NCI-H1105 (cell line): ENCODE measurements around the gene TAF15.
A peak's percentile ranks its signal among the peaks of the same experiment; 100 is the strongest.

Experiments
- DNase-seq: peaks from one replicate; lab custom pipeline; 2025; lab: John Stamatoyannopoulos, UW

Gene TAF15

DNA sequence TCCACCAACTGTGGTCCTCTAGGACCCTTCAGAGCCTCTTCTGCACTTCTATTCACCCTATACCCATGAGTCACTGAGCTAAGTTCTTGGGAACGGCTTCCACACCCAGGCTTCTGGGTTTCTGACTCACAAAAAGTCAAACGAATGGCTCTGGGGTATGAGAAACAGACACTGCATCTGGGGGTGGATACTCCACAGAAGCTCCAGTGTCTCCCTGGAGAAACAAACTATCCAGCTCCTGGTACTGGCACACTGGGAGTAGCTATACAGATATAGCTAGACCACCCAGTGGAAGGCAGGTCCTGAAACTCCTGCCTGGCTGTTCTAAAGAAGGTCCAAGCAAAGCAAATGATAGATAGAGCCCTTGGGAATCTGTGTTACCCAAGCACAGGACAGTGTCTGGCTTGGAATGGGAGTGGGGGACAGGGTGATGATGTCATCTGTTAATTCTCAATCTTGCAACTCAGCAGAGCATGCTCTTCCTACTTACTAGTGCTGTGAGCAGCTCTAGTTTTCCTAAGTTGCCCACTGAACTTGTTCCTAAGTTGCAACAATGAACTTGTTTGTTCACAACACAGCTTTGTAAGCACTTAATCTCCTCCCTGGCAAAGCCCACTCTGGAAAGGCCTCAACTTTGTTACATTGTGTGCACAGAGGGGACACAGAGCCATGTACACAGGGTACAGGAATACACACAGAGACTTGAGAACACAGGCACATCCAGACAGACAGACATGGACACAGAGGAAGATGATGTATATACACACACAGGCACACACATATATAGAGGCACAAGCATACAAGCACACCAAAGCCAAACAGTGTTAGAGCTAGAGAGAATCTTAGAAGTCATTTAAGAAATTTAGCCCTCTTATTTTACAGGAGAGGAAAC lies 20.6 kb upstream of the TAF15 start:
- no peak for DNase-seq

GRCh38 chr17:35790841-35791240 lies 18.4 kb upstream of the TAF15 start:
- DNase-seq = no peak

DNA sequence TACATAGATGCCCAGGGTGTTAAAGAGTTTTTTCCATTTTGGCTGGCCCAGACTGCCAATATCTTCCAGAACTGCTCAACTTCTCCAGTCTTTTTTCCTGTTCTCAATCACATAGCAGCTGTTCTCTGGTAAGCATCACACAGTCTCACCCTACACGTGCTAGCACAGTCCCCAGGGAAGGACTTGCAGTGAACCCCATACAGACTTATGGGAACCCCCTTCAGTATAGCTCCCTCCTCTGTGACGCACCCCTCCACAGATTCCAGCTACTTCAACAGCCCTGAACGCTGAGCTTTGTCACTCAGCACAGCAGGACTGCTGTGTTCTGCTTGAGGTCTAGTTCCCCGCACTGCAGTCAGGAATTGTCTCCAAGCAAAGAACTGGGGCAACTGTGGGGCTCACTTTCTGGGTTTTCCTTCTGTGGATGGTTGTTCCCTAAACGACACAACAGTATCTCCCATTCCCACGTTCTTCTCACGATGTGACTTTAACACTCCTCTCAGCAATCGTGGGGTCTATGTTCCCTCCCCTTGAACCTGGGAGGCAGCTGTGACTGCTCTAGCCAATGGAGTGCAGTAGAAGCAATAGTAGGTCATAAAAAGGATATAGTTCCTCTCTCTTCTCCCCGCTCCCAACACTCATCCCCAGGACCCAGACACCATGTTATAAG lies 17.5 kb upstream of the TAF15 start:
- DNase-seq = no peak

DNA sequence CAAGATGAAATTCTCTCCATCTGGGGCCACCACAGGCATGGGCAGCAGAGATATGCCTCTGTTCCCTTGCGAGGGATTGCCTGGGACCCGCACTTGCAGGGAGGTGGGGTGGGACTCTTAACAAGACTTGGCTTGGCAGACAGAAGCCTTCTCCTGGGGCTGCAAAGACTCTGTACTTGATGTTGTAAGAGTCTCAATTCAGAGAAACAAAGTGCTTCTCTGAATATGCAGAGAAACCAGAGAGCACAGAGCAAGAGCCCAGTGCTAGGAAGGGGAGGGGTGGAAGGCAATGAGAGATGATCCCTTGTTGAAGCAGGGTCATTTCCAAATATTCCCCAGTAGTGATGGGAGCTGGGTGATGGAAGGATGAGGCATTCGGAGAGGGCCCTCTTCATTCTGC lies 16.0 kb upstream of the TAF15 start:
- DNase-seq = no peak

GRCh38 chr17:35795007-35795870 lies 14.0 kb upstream of the TAF15 start, which contains the start of gene MMP28:
TSS of gene MMP28 (minus strand) at chr17:35795641. CDS start at chr17:35795377, 264 bp downstream.
- DNase-seq = peak; percentile 33

DNA sequence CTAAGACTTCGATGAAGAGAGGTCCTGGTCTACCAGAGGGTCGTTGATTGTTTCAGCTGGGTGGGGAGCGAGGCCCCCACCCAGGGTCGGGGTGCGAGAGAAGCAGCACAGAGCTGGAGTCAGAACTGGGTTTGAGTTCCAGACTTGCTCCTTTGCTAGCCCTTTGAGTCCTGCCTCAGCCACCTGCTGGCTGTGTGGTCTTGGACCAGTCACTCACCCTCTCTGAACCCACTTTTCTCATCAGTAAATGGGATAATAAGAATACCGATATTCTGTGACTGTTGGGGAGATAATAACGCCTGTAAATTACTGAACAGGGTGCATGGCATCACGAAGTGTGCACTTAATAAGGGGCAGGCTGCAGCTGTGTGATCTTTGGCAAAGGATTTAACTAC lies 13.4 kb upstream of the TAF15 start:
- DNase-seq = no peak

DNA sequence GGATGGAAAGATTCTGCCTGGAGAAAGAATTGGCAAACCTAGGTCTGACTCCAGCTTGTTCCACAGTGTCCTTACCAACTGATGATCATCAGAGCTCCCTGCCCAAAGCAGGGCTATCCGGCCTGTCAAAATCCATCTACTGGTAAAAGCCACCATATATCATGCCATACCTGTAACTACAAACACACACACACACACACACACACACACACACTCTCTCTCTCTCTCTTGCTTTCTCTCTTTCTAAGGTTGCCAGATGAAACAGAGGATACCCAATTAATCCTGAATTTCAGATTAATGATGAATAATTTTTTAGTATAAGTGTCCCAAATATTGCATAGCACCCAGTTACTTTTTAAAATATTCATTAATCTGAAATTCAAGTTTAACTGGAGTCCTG lies 12.3 kb upstream of the TAF15 start:
- DNase-seq = no peak

DNA sequence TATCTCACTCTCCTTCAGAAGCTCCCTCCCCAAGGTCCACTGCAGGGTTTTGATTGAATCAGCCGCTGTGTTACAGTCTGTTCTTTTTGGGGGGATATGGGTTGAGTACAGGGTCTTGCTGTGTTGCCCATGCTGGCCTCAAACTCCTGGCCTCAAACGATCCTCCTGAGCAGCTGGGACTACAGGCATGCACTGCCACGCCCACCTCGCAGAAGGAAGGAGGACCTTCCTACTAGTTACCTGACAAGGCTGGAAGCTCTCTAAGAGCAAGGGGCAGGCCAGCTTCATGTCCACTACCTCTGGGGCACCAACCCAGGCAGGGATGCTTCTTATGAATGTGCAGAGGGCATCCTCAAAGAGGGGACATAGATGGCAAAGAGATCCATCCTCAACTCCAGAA lies 11.9 kb upstream of the TAF15 start:
- no peak for DNase-seq

DNA sequence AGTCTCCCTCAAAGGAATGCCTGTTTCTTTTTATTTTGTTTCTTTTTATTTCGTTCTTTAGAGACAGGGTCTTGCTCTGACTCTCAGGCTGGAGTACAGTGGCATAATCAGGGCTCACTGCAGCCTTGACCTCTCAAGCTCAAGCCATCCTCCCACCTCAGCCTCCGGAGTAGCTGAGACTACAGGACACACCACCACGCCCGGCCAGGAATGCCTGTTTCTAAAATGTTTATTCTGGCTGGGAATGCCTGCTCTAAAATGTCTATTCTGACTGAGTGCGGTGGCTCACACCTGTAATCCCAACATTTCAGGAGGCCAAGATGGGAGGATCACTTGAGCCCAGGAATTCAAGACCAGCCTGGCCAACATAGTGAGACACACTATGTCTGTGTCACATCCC lies 11.4 kb upstream of the TAF15 start:
- no peak for DNase-seq

DNA sequence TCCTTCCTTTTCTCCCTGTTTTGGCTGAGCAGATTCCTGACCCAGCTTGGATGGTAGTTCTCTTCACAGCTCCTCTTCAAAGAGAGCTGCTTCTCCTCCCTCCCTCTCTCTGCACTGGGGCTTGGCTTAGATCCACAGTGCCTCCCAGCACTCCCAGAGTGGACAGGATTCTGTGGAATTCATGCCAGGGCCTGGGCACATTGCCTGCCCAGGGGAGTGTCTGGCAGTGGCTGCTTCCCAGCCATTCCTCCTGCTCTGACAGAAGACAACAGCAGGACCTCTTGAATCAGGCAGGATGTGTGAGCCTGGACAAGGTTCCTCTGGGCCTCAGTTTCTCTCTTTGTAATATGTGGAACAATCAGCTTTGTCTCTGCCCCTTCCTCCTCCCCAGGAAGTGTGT lies 9.3 kb upstream of the TAF15 start:
- peak; percentile 2 for DNase-seq

DNA sequence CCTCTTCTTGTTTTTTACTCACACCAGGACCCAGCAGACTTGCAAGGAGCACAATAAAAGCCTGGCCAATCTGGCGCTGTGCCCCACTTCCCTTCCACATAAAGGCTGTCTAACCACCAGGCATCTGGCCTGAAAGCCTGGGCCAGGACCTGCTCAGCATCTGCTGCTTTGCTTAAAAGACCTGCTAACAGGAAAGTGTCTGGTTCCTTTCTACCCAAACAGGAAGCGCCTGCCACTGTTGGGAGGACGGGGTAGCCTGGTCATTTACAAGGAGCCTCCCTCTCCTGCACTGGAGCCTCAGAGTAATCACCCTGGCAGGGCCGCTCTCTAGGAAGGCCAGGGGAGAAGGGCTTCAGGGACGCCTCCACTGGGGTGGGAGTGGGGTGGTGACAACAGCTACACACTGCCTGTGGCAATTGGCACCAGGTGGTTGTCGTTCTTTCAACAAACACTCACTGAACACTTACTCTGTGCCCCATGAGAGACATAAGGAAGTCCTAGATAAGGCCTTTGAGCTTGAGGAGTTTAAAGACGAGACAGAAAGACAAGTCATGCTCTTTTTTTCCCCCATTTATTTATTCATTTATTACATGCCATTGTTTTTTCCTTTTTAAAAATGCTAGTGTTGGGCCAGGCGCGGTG lies 7.6 kb upstream of the TAF15 start:
- DNase-seq = no peak

GRCh38 chr17:35804658-35805192 lies 4.6 kb upstream of the TAF15 start:
- peak; percentile 33 for DNase-seq

DNA sequence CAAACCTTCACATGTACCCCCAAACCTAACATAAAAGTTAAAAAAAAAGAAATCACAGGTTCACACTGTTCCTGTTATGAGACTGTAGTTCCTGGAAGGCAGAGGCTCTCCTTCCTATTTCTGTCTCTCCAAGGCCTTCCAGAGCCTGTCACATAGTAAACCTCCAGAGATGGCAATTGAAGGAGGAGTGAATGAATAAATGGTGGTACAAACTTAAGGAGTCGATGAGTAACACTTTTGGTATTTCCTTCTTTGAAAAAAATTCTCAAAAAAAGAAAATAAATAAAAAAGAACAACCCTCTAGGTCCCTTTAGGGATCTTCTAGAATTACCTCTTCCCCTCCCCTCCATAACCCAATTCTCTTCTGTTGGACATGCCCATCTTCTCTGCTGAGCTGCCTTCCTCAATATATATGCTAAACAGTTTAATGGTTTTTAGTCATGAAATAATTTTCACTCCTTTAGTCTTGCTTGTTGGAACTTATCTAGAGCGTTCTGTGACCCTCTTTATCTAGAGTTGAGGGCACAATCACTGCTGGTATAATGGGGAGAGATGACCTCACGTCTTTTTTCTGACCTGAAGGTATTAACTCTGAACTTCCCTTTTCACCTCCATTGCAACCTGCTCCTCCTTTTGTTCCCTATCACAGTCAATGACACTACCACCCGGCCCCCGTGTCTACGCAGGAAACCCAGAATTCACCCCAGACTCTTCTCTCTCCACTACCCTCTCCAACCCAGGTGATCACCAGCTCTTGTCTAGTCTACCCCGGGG lies 1.7 kb upstream of the TAF15 start:
- DNase-seq = no peak

GRCh38 chr17:35808240-35808961 lies 883 bp upstream of the TAF15 start:
- DNase-seq = no peak

GRCh38 chr17:35809855-35810461 lies 674 bp downstream of the TAF15 start:
- no peak for DNase-seq

- no peak for DNase-seq
Measured at GRCh38 chr17:35811759-35812158, 2.5 kb downstream of the TAF15 start.

DNA sequence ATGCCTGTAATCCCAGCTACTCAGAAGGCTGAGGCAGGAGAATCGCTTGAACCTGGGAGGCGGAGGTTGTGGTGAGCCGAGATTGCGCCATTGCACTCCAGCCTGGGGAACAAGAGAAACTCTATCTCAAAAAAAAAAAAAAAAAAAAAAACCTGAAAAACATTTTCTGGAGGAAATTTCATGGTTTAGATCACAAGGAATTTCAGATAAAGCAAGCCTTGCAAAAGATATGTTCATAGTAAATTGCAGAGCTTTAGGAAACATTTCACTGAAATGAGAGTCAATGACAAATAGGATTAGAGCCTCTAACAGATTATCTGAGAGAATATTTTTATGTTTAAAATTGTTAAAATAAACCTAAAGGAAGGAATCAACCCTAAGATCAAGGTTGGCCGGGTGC lies 3.2 kb downstream of the TAF15 start:
- no peak for DNase-seq

- DNase-seq = no peak
Measured at GRCh38 chr17:35816723-35817122, 7.4 kb downstream of the TAF15 start.

GRCh38 chr17:35817196-35817595 lies 7.9 kb downstream of the TAF15 start:
- DNase-seq = no peak

- no peak for DNase-seq
Measured at GRCh38 chr17:35819455-35819854, 10.2 kb downstream of the TAF15 start.
